GM12878 (cell line): Measurements from ENCODE around the gene AFG1L.

Experiments used
- BHLHE40 ChIP-seq, 2 experiments: fragments of 450-650 bp in 1 of 2; IDR thresholded peaks; 2 replicates each; pipeline ENCODE4 v1.6.1; 2011 to 2017; ENCODE audit warnings: low read depth in 2 of 2, borderline replicate concordance in 1 of 2, improper control_type of control experiment in 1 of 2, low read length in 1 of 2, mild to moderate bottlenecking in 1 of 2
- CREB1 ChIP-seq: IDR thresholded peaks from 2 replicates; pipeline ENCODE4 v1.6.1; 2012; ENCODE audit warnings: low read depth, mild to moderate bottlenecking, inconsistent platforms
- POLR2A ChIP-seq: IDR thresholded peaks from 2 replicates; pipeline ENCODE4 v1.6.1; 2011; ENCODE audit warnings: low read depth, mild to moderate bottlenecking, low read length
- POLR2AphosphoS5 ChIP-seq: IDR thresholded peaks from 2 replicates; pipeline ENCODE4 v1.6.1; 2011; ENCODE audit warnings: mild to moderate bottlenecking, low read length, inconsistent platforms
- TF ChIP-seq, protein P1 (sequence below): IDR thresholded peaks from 2 replicates; pipeline ENCODE4 v1.6.1; 2011; ENCODE audit warnings: low read depth, mild to moderate bottlenecking, low read length, moderate library complexity, borderline replicate concordance; ENCODE audit errors: extremely low read depth

- TF ChIP-seq, protein P1, sequence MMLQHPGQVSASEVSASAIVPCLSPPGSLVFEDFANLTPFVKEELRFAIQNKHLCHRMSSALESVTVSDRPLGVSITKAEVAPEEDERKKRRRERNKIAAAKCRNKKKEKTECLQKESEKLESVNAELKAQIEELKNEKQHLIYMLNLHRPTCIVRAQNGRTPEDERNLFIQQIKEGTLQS, result no peak
- no peak for TF ChIP-seq POLR2A
- no peak for TF ChIP-seq POLR2AphosphoS5
- TF ChIP-seq CREB1, result no peak
- no peak for TF ChIP-seq BHLHE40 (IDR thresholded peaks at IDR 0.05; ENCODE audit: borderline replicate concordance in 1 of 2, low read depth in 2 of 2, low read length in 1 of 2)
Observed at GRCh38 chr6:108252055-108252454, 42.8 kb upstream of the AFG1L start.
